GM12801 (cell line): Measurements from ENCODE around the gene KRTAP1-4.

Experiments used
- CTCF ChIP-seq: IDR thresholded peaks from one replicate; pipeline ENCODE4 v1.5.1; 2011; ENCODE audit warnings: control low read depth; ENCODE audit not compliant: insufficient read length; ENCODE audit errors: extremely low read depth

The KRTAP1-4 gene

GRCh38 chr17:41029633-41030245 lies at the start of gene KRTAP1-4:
KRTAP1-4 (minus strand) TSS chr17:41030195; CDS start chr17:41030078, 117 bp downstream.
- TF ChIP-seq CTCF, result no peak

DNA sequence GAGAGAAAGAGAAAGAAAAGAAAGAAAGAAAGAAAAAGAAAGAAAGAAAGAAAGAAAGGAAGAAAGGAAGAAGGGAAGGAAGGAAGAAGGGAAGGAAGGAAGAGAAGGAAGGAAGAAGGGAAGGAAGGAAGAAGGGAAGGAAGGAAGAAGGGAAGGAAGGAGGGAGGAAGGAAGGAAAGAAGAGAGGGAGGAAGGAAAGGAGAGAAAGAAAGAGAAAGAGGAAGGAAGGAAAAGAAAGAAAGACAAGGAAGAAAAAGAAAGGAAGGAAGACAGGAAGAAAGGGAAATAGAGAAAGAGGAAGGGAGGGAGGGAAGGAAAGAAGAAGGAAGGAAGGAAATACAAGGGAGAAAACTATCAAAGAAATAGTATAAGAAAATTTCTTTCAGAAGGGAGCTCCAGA lies 46.8 kb upstream of the KRTAP1-4 start:
- TF ChIP-seq CTCF, result no peak

DNA sequence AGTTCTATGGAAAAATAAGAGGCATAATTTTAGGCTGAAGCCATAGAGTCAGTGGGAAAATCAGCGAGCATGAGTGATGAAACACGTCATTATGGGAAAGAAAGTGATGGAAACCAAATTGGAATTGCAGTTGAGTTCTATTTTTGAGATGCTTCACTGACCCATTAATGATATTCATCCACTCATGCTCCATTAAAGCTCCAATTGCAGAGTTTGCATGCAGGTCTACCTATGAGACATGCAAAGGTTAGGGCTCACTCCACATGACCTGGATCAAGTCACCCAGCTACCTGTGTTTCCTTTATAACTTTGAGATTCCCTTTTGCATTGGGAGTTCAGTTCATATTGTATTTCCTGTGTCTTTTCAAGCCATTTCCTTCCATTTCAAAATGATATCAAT lies 43.7 kb upstream of the KRTAP1-4 start:
- no peak for TF ChIP-seq CTCF

GRCh38 chr17:41071606-41072360 lies 41.8 kb upstream of the KRTAP1-4 start:
- no peak for TF ChIP-seq CTCF

DNA sequence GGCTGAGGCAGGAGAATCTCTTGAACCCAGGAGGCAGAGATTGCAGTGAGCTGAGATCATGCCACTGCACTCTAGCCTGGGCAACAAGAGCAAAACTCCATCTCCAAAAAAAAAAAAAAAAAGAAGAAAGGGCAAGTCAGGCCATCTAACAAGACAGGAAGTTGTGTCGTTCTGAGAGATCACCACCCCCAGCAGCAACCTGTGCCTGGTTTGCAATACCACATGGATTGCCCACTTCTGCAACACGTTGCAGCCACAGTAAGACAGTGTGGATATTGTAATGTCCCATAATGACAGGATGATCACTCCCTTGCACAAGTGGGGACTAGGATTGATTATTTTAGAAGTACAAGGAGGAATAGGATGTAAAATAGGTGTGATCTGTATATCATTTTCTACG lies 39.0 kb upstream of the KRTAP1-4 start:
- TF ChIP-seq CTCF, result no peak

DNA sequence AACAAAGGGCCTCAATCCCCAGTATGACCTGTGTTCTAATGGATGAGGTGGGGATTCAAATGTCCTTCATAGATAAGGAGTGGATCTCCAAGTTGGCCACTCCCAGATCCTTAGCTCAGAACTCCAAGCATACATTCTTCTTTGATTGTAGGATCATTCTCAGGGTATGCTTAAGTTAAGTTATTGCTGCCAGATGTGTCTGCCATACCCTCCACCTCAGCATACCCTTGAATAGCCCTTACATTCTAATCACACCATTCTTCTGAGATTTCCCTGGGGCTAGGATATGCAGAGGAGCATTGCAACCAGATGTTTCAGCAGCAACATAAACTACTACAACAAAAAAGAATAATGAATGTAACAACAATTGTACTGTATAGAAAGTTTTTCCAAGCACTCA lies 37.3 kb upstream of the KRTAP1-4 start:
- no peak for TF ChIP-seq CTCF

GRCh38 chr17:41065829-41066624 lies 36.0 kb upstream of the KRTAP1-4 start, which contains the start of gene KRTAP2-4:
KRTAP2-4 (minus strand) TSS chr17:41065879; CDS start chr17:41065845, 34 bp downstream.
- no peak for TF ChIP-seq CTCF
